Measurements from ENCODE around the gene CUL3. TPM values are rescaled to one million over a fixed set of nuclear protein-coding genes. Genes with fewer than 3 reads are reported as not detected.

CUL3 gene
- total RNA-seq, 1 donor from 2014 or later = 74.4 TPM

GRCh38 chr2:224538561-224539138, 46.5 kb downstream of the CUL3 start:
- Histone ChIP-seq H3K9me3 (replicated peaks) (no peaks in the 10 kb centered on the region), H3K27ac (replicated peaks) (no peak overlapping the region), H3K4me1 (peaks cover 21% of the 10 kb centered on the region), H3K36me3 (peaks cover 17% of the 10 kb centered on the region), H3K4me3 (no peak overlapping the region), H3K27me3 (ENCODE audit: low read depth) (no peaks in the 10 kb centered on the region)
- no peak for DNase-seq
- intact Hi-C loops (cut with micrococcal nuclease) = no loop called here
- TF ChIP-seq CTCF (IDR thresholded peaks at IDR 0.05; ENCODE audit: borderline replicate concordance) = no peak

GRCh38 chr2:224532931-224533330, 52.2 kb downstream of the CUL3 start:
- Histone ChIP-seq H3K4me3 (no peak overlapping the region), H3K36me3 (peaks cover 12% of the 10 kb centered on the region), H3K27me3 (ENCODE audit: low read depth) (no peaks in the 10 kb centered on the region), H3K9me3 (replicated peaks) (no peaks in the 10 kb centered on the region), H3K4me1 (peaks cover 45% of the 10 kb centered on the region), H3K27ac (replicated peaks) (no peak overlapping the region)
- DNase-seq = no peak
- TF ChIP-seq CTCF (IDR thresholded peaks at IDR 0.05; ENCODE audit: borderline replicate concordance) = no peak
- intact Hi-C loops (cut with micrococcal nuclease) = no loop called here

- no peaks in the 10 kb centered on the region for H3K27me3 ChIP-seq (ENCODE audit: low read depth)
- peaks cover 49% of the 10 kb centered on the region for H3K4me1 ChIP-seq
- H3K27ac ChIP-seq (replicated peaks) = no peak overlapping the region
- no peak overlapping the region for H3K4me3 ChIP-seq
- peaks cover 12% of the 10 kb centered on the region for H3K36me3 ChIP-seq
- H3K9me3 ChIP-seq (replicated peaks) = no peaks in the 10 kb centered on the region
- no peak for DNase-seq
- intact Hi-C loops (cut with micrococcal nuclease) = no loop called here
- TF ChIP-seq CTCF (IDR thresholded peaks at IDR 0.05; ENCODE audit: borderline replicate concordance) = no peak
Measured at GRCh38 chr2:224532441-224532840, 52.7 kb downstream of the CUL3 start.

GRCh38 chr2:224528171-224528570, 57.0 kb downstream of the CUL3 start:
- no peak for TF ChIP-seq CTCF (IDR thresholded peaks at IDR 0.05; ENCODE audit: borderline replicate concordance)
- intact Hi-C loops (cut with micrococcal nuclease) = no loop called here

GRCh38 chr2:224525774-224526173, 59.4 kb downstream of the CUL3 start:
- Histone ChIP-seq H3K4me1 (peaks cover 65% of the 10 kb centered on the region), H3K27me3 (ENCODE audit: low read depth) (no peaks in the 10 kb centered on the region), H3K27ac (replicated peaks) (no peak overlapping the region), H3K4me3 (no peak overlapping the region), H3K36me3 (peaks cover 7% of the 10 kb centered on the region), H3K9me3 (replicated peaks) (no peaks in the 10 kb centered on the region)
- intact Hi-C loops (cut with micrococcal nuclease) = no loop called here
- TF ChIP-seq CTCF (IDR thresholded peaks at IDR 0.05; ENCODE audit: borderline replicate concordance) = no peak
- no peak for DNase-seq

More at GRCh38 chr2:224528171-224528570, 57.0 kb downstream of the CUL3 start:
- Histone ChIP-seq H3K27me3 (ENCODE audit: low read depth) (no peaks in the 10 kb centered on the region), H3K4me1 (peaks cover 73% of the 10 kb centered on the region), H3K4me3 (no peak overlapping the region), H3K36me3 (peaks cover 7% of the 10 kb centered on the region), H3K9me3 (replicated peaks) (no peaks in the 10 kb centered on the region), H3K27ac (replicated peaks) (no peak overlapping the region)
- DNase-seq = no peak

Data from left ventricle myocardium inferior (tissue), 1 donor.